Measurements from ENCODE around the gene MMP23B.
A peak's percentile ranks its signal among the peaks of the same experiment; 100 is the strongest.
"Not testable (repeated sequence)": the region's sequence is repeated elsewhere in the genome, so short reads cannot be mapped to it uniquely, and the experiment has no call there.

The MMP23B gene

DNA sequence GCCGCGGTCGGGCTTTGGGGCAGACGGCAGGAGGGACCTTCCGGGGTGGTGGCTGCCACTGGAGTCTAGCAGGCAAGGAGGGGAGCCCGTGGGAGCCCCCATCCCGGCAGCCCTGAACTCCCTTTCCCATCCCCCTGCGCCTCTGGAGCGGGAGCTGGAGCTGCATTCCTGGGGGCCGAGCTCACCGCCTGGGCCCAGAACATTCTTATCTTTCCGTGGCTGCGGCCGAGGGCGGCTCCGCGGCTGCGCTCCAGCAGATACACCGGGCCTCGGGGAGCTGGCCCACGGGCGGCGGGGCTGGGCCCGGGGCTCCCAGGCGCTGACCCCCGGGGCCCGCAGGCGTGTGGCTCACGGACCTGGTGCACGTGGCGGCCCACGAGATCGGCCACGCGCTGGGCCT, 1.4 kb downstream of the MMP23B start:
- not testable (repeated sequence) for H3K9ac ChIP-seq (ENCODE audit: low read depth in 1 of 2, low read length in 2 of 2); H3K4me1 ChIP-seq (ENCODE audit: control insufficient read depth in 1 of 2, insufficient read depth in 2 of 2, low read length in 2 of 2); H3K4me3 ChIP-seq (ENCODE audit: low read depth in 1 of 2, low read length in 2 of 2); H3K27me3 ChIP-seq (ENCODE audit: control insufficient read depth in 1 of 2, insufficient read depth in 2 of 2, low read length in 2 of 2); H3K9me3 ChIP-seq (ENCODE audit: control insufficient read depth in 1 of 2, low read length in 2 of 2); H3K27ac ChIP-seq (ENCODE audit: low read depth, low read length)
- H3K36me3 ChIP-seq (ENCODE audit: control insufficient read depth in 1 of 2, insufficient read depth in 2 of 2, low read length in 2 of 2): peaks cover 0 to 13% of the 10 kb centered on the region in 2 donors

DNA sequence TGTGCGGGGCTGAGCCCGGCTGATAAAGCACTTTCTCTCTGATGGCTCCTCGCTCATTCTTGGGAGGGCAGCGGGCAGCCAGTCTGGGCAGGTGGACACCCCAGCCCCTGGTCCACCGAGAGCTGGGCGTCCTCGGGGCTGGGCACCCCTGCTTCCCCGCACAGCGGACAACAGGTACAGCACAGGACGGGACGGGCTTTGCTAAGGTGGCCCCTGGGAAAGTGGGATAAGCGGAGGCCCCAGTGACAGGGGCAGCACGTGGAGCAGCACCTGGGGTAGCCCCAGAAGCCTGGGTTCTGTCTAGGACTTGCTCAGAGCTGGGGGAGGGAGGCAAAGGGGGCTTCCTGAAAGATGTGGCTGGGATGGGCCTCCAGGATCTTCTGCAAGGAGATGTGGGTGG, 2.6 kb downstream of the MMP23B start:
- not testable (repeated sequence) for H3K4me1 ChIP-seq (ENCODE audit: control insufficient read depth in 1 of 2, insufficient read depth in 2 of 2, low read length in 2 of 2); H3K4me3 ChIP-seq (ENCODE audit: low read depth in 1 of 2, low read length in 2 of 2); H3K27me3 ChIP-seq (ENCODE audit: control insufficient read depth in 1 of 2, insufficient read depth in 2 of 2, low read length in 2 of 2); H3K27ac ChIP-seq (ENCODE audit: low read depth, low read length); H3K9ac ChIP-seq (ENCODE audit: low read depth in 1 of 2, low read length in 2 of 2); H3K9me3 ChIP-seq (ENCODE audit: control insufficient read depth in 1 of 2, low read length in 2 of 2)
- H3K36me3 ChIP-seq (ENCODE audit: control insufficient read depth in 1 of 2, insufficient read depth in 2 of 2, low read length in 2 of 2): peaks cover 0 to 13% of the 10 kb centered on the region in 2 donors

DNA sequence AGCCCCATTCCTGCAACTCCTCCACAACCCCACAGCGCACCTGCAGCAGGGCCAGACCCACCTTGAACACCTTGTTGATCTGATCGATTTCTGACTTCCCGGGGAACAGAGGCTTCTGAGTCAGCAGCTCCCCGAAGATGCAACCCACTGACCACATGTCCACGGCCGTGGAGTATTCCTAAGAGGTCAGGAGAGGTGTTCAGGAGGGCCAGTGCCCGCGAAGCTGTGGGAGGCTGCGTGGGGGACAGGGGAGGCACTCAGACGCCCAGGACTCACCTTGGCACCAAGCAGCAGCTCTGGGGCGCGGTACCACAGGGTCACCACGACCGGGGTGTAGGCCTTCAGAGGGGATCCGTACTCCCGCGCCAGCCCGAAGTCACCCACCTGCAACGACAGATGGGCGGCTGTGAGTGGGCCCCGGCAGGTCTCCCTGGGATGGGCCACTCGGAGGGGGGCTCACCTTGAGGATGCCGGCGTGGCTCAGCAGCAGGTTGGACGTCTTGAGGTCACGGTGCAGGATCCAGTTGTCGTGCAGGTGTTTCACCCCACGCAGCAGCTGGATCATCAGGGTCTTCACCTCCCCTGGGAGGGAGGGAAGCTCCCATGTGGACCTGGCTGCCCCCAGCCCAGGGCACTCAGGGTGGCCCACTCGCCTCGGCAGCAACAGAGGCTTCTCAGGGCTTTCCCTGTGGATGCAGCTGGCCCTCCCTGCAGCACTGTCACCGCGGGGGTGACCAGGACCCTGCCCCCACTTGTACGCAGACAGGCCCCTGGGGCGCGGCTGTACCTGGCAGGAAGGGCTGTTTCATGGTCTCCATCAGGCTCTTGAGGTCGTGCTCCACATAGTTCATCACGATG, 4.9 kb downstream of the MMP23B start:
- not testable (repeated sequence) for H3K27me3 ChIP-seq (ENCODE audit: control insufficient read depth in 1 of 2, insufficient read depth in 2 of 2, low read length in 2 of 2); H3K4me1 ChIP-seq (ENCODE audit: control insufficient read depth in 1 of 2, insufficient read depth in 2 of 2, low read length in 2 of 2); H3K4me3 ChIP-seq (ENCODE audit: low read depth in 1 of 2, low read length in 2 of 2); H3K9ac ChIP-seq (ENCODE audit: low read depth in 1 of 2, low read length in 2 of 2); H3K27ac ChIP-seq (ENCODE audit: low read depth, low read length); H3K9me3 ChIP-seq (ENCODE audit: control insufficient read depth in 1 of 2, low read length in 2 of 2)
- H3K36me3 ChIP-seq (ENCODE audit: control insufficient read depth in 1 of 2, insufficient read depth in 2 of 2, low read length in 2 of 2): peaks cover 0 to 13% of the 10 kb centered on the region in 2 donors

DNA sequence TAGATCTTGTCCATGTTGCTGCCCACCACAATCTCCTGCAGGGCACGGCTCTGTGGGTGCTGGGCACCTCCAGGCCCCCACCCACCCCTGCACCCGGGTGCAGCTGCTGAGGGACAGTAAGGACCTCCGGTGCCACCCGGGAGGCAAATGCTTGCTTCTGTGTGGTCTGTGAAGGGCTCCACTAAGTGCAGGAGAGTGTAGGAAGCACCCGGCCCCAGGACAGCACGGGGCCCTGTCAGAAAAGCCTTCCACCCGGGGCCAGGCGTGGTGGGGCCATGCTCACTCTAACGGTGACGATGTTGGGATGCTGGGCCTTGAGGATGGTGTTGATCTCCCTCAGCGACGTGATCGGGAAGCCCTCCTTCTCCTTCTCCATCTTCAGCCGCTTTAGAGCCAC, 5.5 kb downstream of the MMP23B start:
- H3K4me1 ChIP-seq (ENCODE audit: control insufficient read depth in 1 of 2, insufficient read depth in 2 of 2, low read length in 2 of 2); H3K27ac ChIP-seq (ENCODE audit: low read depth, low read length); H3K4me3 ChIP-seq (ENCODE audit: low read depth in 1 of 2, low read length in 2 of 2); H3K9me3 ChIP-seq (ENCODE audit: control insufficient read depth in 1 of 2, low read length in 2 of 2); H3K27me3 ChIP-seq (ENCODE audit: control insufficient read depth in 1 of 2, insufficient read depth in 2 of 2, low read length in 2 of 2); H3K9ac ChIP-seq (ENCODE audit: low read depth in 1 of 2, low read length in 2 of 2): not testable (repeated sequence)
- peaks cover 0 to 13% of the 10 kb centered on the region in 2 donors for H3K36me3 ChIP-seq (ENCODE audit: control insufficient read depth in 1 of 2, insufficient read depth in 2 of 2, low read length in 2 of 2)

DNA sequence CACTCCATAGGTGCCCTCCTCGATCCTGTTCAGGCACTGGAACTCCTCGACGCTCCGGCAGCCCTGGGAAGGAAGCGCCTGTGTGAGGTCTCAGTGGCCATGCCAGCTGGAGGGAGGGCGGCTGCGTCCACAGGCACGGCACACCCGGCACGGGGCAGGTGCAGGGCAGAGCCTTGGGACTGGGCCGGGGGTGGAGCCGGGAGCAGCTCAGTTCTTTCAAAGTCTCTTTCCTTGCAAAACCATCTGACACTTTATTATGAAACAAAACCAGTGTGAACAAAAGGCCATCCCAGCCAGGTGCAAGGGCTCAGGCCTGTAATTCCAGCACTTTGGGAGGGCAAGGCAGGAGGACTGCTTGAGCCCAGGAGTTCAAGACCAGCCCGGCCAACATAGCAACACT, 6.6 kb downstream of the MMP23B start:
- H3K36me3 ChIP-seq (ENCODE audit: control insufficient read depth in 1 of 2, insufficient read depth in 2 of 2, low read length in 2 of 2): peaks cover 0 to 13% of the 10 kb centered on the region in 2 donors
- H3K27me3 ChIP-seq (ENCODE audit: control insufficient read depth in 1 of 2, insufficient read depth in 2 of 2, low read length in 2 of 2); H3K9ac ChIP-seq (ENCODE audit: low read depth in 1 of 2, low read length in 2 of 2); H3K4me3 ChIP-seq (ENCODE audit: low read depth in 1 of 2, low read length in 2 of 2); H3K9me3 ChIP-seq (ENCODE audit: control insufficient read depth in 1 of 2, low read length in 2 of 2); H3K4me1 ChIP-seq (ENCODE audit: control insufficient read depth in 1 of 2, insufficient read depth in 2 of 2, low read length in 2 of 2); H3K27ac ChIP-seq (ENCODE audit: low read depth, low read length): not testable (repeated sequence)

DNA sequence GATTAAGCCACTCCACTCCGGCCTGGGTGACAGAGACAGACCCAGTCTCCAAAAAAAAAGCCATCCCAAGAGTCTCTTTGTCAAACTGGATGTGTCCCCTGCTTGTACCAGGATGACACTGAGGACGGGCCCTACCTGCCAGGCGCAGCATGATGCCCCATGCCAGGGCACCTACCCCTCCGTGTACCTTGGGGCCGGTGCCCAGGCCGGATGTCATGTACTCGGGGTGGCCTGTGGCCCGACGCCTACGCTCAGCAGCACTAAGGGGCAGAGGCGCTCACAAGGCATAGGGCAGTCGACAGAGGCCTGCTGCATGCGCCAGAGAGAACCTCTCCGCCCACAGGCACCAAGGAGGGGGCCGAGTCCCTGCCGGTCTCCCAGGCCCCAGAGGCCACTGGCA, 7.4 kb downstream of the MMP23B start:
- H3K9me3 ChIP-seq (ENCODE audit: control insufficient read depth in 1 of 2, low read length in 2 of 2); H3K27ac ChIP-seq (ENCODE audit: low read depth, low read length); H3K9ac ChIP-seq (ENCODE audit: low read depth in 1 of 2, low read length in 2 of 2); H3K4me3 ChIP-seq (ENCODE audit: low read depth in 1 of 2, low read length in 2 of 2); H3K4me1 ChIP-seq (ENCODE audit: control insufficient read depth in 1 of 2, insufficient read depth in 2 of 2, low read length in 2 of 2); H3K27me3 ChIP-seq (ENCODE audit: control insufficient read depth in 1 of 2, insufficient read depth in 2 of 2, low read length in 2 of 2): not testable (repeated sequence)
- H3K36me3 ChIP-seq (ENCODE audit: control insufficient read depth in 1 of 2, insufficient read depth in 2 of 2, low read length in 2 of 2): peaks cover 0 to 13% of the 10 kb centered on the region in 2 donors

DNA sequence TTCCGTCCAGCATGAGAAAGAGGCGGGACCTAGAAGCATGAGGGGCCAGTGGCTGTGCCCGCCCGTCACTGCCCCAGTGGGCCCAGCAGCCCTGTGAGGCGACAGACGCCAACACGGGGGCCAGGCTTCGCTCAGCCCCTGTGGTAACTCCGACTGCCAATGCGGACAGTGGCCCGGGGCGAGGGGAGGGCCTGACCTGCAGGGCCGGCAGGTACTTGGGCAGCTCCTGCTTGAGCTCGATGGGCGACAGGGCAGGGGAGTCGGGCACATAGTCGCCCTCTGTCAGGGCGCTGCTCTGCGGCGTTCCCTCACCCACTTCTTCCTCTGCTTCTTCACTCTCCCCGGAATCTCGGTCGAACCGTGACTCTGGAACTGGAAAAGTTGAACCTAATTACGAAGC, 8.1 kb downstream of the MMP23B start:
- peaks cover 0 to 13% of the 10 kb centered on the region in 2 donors for H3K36me3 ChIP-seq (ENCODE audit: control insufficient read depth in 1 of 2, insufficient read depth in 2 of 2, low read length in 2 of 2)
- not testable (repeated sequence) for H3K27ac ChIP-seq (ENCODE audit: low read depth, low read length); H3K4me3 ChIP-seq (ENCODE audit: low read depth in 1 of 2, low read length in 2 of 2); H3K9ac ChIP-seq (ENCODE audit: low read depth in 1 of 2, low read length in 2 of 2); H3K9me3 ChIP-seq (ENCODE audit: control insufficient read depth in 1 of 2, low read length in 2 of 2); H3K4me1 ChIP-seq (ENCODE audit: control insufficient read depth in 1 of 2, insufficient read depth in 2 of 2, low read length in 2 of 2); H3K27me3 ChIP-seq (ENCODE audit: control insufficient read depth in 1 of 2, insufficient read depth in 2 of 2, low read length in 2 of 2)

DNA sequence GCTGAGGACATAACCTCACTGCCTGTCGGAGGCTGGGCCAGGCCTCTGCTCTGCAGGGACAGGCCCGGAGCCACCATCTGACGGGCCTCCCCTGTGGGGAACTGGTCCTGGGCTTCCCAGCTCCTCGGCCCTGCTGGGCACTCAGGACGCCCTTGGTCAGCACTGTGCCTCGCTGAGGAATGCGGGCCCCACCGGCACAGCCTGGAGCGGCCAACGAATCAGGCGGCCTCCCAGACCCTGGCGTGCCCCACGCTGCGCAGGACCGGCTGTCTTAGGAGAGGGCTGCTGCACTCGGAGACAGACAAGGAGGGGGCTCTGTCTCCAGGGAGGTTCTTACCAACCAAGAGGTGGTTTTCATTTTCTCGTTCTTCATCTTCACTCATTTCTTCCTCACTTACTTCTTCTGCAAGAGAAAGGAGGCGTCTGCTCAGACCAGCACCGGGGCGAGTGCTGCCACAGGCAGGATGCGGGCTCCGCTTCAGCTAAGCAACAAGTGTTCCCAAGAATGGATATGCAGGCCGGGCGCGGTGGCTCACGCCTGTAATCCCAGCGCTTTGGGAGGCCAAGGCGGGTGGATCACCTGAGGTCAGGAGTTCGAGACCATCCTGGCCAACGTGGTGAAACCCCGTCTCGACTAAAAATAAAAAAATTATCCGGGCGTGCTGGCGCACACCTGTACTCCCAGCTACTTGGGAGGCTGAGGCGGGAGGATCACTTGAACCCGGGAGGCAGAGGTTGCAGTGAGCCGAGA, 8.9 kb downstream of the MMP23B start:
- not testable (repeated sequence) for H3K9ac ChIP-seq (ENCODE audit: low read depth in 1 of 2, low read length in 2 of 2); H3K4me3 ChIP-seq (ENCODE audit: low read depth in 1 of 2, low read length in 2 of 2); H3K4me1 ChIP-seq (ENCODE audit: control insufficient read depth in 1 of 2, insufficient read depth in 2 of 2, low read length in 2 of 2); H3K9me3 ChIP-seq (ENCODE audit: control insufficient read depth in 1 of 2, low read length in 2 of 2); H3K27me3 ChIP-seq (ENCODE audit: control insufficient read depth in 1 of 2, insufficient read depth in 2 of 2, low read length in 2 of 2); H3K27ac ChIP-seq (ENCODE audit: low read depth, low read length)
- peaks cover 0 to 13% of the 10 kb centered on the region in 2 donors for H3K36me3 ChIP-seq (ENCODE audit: control insufficient read depth in 1 of 2, insufficient read depth in 2 of 2, low read length in 2 of 2)

DNA sequence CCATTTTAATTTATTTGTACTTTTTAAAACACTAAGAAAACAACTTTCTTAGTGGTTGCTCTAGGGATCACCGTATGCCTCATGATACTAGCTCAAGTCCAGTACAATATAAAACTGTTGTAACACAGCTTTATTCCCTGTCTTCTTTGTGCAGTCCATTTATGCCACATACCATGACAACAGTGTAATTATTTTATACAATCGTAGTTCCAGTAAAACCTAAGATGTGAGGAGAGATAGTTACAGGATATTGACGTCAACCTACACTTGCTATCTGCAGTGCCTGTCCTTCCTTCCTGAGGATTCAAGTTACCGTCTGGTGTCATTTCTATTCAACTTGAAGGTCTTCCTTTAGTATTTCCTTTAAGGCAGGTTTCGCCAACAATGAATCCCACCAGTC, 14.4 kb downstream of the MMP23B start:
- H3K4me3 ChIP-seq (ENCODE audit: low read depth in 1 of 2, low read length in 2 of 2); H3K9me3 ChIP-seq (ENCODE audit: control insufficient read depth in 1 of 2, low read length in 2 of 2); H3K27me3 ChIP-seq (ENCODE audit: control insufficient read depth in 1 of 2, insufficient read depth in 2 of 2, low read length in 2 of 2); H3K9ac ChIP-seq (ENCODE audit: low read depth in 1 of 2, low read length in 2 of 2); H3K27ac ChIP-seq (ENCODE audit: low read depth, low read length): not testable (repeated sequence)
- peaks cover 0 to 17% of the 10 kb centered on the region in 2 donors for H3K4me1 ChIP-seq (ENCODE audit: control insufficient read depth in 1 of 2, insufficient read depth in 2 of 2, low read length in 2 of 2)
- peaks cover 0 to 24% of the 10 kb centered on the region in 2 donors for H3K36me3 ChIP-seq (ENCODE audit: control insufficient read depth in 1 of 2, insufficient read depth in 2 of 2, low read length in 2 of 2)

DNA sequence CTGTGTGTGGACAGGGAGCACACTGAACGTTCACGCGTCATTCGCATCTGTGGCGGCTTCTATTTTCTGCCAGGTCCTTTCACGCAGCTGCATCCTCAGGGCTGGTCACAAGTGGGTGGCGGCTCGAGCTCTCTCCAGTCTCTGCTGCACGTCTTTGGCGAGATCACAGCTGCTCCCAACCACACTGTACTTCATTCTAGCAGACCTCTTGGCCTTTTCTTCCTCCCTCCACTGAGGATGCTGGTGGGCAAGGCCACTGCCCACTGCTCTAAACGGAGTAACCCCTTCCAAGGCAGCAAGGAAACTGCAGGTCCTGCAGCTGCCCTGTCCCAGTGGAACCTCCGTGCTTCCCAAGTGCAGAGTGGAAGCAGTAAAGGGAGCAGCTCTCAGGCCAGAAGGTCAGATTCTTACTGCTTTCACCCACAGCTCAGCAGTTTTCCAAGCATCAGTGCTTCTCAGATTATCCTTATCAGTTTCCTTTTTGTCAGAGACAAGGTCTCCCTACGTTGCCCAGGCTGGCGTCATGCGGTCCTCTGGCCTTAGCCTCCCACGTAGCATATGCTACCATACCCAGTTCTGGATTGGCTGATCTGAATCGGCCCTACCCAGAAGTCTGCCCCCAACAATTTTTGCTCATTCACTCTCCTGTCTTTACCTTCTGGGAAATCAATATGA, 15.7 kb downstream of the MMP23B start:
- not testable (repeated sequence) for H3K27me3 ChIP-seq (ENCODE audit: control insufficient read depth in 1 of 2, insufficient read depth in 2 of 2, low read length in 2 of 2)
- peak overlapping the region in 1 of 2 donors; percentile 2 for H3K9ac ChIP-seq (ENCODE audit: low read depth in 1 of 2, low read length in 2 of 2)
- H3K36me3 ChIP-seq (ENCODE audit: control insufficient read depth in 1 of 2, insufficient read depth in 2 of 2, low read length in 2 of 2): peaks cover 0 to 36% of the 10 kb centered on the region in 2 donors

More for the DNA sequence above, 15.7 kb downstream of the MMP23B start:
- Histone ChIP-seq H3K4me1 (ENCODE audit: control insufficient read depth in 1 of 2, insufficient read depth in 2 of 2, low read length in 2 of 2) (peaks cover 0 to 17% of the 10 kb centered on the region in 2 donors), H3K27ac (ENCODE audit: low read depth, low read length) (peak overlapping the region; percentile 77)
- H3K9me3 ChIP-seq (ENCODE audit: control insufficient read depth in 1 of 2, low read length in 2 of 2); H3K4me3 ChIP-seq (ENCODE audit: low read depth in 1 of 2, low read length in 2 of 2): not testable (repeated sequence)
